GM23248 (cell line): ENCODE results near the gene VSX1.

Experiments used
- EZH2 ChIP-seq: fragments of 200-600 bp; sonication (generic); IDR thresholded peaks from 2 replicates; pipeline ENCODE4 v1.6.1; 2018; ENCODE audit warnings: antibody characterized with exemption, mild to moderate bottlenecking; ENCODE audit not compliant: insufficient read depth, poor library complexity, severe bottlenecking
- EZH2phosphoT487 ChIP-seq: fragments of 200-600 bp; sonication (generic); IDR thresholded peaks from 2 replicates; pipeline ENCODE4 v1.6.1; 2018; ENCODE audit warnings: antibody characterized with exemption, moderate library complexity, mild to moderate bottlenecking, low read depth; ENCODE audit not compliant: insufficient read depth

DNA sequence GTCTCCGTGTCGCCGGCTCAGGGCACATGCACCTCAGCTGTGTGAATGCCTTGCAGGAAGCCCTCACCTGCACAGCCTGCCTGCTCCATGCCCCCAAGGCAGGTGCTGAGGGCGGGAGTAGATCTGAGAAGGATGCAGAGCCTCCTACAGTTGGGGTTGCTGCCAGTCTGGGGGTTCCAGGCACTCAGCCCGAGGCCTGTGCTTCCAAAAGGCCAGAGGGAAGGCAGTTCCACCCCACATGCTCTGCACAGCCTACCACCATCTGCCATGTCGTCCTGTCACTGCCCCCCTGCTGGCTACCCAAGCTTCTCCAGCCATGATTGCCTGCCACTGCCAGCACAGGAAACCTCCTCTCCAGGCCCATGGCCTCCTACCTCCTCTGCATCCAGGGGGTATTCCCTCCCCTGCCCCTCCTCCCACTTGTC lies 43.3 kb downstream of the VSX1 start:
- TF ChIP-seq EZH2 (no peak), EZH2phosphoT487 (no peak)
